8988T (cell line): ENCODE measurements around the gene PLEKHB1.

Experiments
- DNase-seq: peaks from one replicate; pipeline ENCODE4 v3.0.0; 2011

The PLEKHB1 gene

DNA sequence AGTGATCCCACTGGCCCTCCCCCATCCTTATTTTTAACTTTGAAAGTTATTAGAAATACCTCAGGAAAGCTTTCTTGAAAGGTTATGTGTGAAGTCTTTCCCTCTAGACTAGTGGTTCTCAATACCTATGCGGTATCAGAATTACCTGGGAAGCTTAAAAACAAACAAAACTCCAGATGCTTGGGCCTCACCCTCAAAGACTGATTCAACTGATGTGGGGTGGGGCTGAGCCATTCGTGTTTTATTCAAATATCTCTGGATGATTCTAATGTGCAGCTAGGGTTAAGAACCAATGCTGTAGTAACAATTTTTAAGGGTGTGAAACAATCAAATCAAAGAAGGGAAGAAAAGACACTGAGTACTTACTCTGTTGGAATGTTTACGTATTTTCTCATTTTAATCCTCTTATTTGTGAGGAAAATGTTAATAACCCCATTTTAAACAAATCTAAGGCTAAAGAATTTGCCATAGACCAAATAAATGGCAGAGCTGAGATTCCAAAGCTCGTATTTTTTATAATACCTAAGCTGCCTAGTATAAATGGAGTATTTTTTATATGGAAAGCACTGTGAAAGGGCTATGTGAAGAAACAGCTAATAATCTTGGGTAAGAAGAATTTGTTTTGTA, 47.6 kb downstream of the PLEKHB1 start:
- no peak for DNase-seq

- no peak for DNase-seq
These were observed 58.7 kb downstream of the PLEKHB1 start for GRCh38 chr11:73705053-73705452.

GRCh38 chr11:73710964-73711363, 64.6 kb downstream of the PLEKHB1 start:
- no peak for DNase-seq
